Esophagus squamous epithelium (tissue), 5 donors: ENCODE measurements around the gene HOXB5. TPM values are rescaled to one million over a fixed set of nuclear protein-coding genes. Genes with fewer than 3 reads are reported as not detected.

ENCODE experiments used
- DNase-seq: peaks from one replicate; lab custom pipeline; 2025; lab: John Stamatoyannopoulos, UW
- H3K27ac ChIP-seq, 4 donors: fragments of 200-600 bp; sonication (generic); one replicate each; pipeline ENCODE4 v1.5.1; 2016 to 2019; ENCODE audit warnings: mild to moderate bottlenecking in 1 of 4
- H3K27me3 ChIP-seq, 4 donors: fragments of 200-600 bp; sonication (generic); 1 replicate in 3 of 4; 2 replicates in 1 of 4; pipeline versions ENCODE4 v1.5.1 to v1.6.0; 2017 to 2021; ENCODE audit warnings: antibody characterized with exemption in 1 of 4
- H3K36me3 ChIP-seq, 3 donors: fragments of 200-600 bp; sonication (generic); one replicate each; pipeline ENCODE4 v1.5.1; 2016 to 2019
- H3K4me1 ChIP-seq, 3 donors: fragments of 200-600 bp; sonication (generic); one replicate each; pipeline ENCODE4 v1.5.1; 2017 to 2019
- H3K4me3 ChIP-seq, 4 donors: fragments of 200-600 bp; sonication (generic); 1 replicate in 3 of 4; 2 replicates in 1 of 4; pipeline ENCODE4 v1.5.1; 2016 to 2019; ENCODE audit warnings: mild to moderate bottlenecking in 2 of 4, moderate library complexity in 1 of 4
- H3K9me3 ChIP-seq, 3 donors: fragments of 200-600 bp; sonication (generic); one replicate each; pipeline ENCODE4 v1.5.1; 2016 to 2019
- POLR2A ChIP-seq, 4 donors: fragments of 450-650 bp; IDR thresholded peaks; one replicate each; pipeline ENCODE4 v1.6.1; 2017; ENCODE audit warnings: antibody characterized with exemption in 4 of 4, mild to moderate bottlenecking in 4 of 4, moderate library complexity in 3 of 4
- WGBS, 2 donors: methylation state at CpG; one replicate each; pipeline ENCODE4 v1.1.5; 2018; 5-methylcytosine and 5-hydroxymethylcytosine counted together
- intact Hi-C: fragments of 100-400 bp; cut with DNase I; formaldehyde crosslinking; loops from one replicate; pipeline ENCODE4 v1.15.0; 2022
- total RNA-seq, 4 donors: library from RNA; depleted of rRNA; stranded (reverse); fragments of >200 nt; gene quantifications; one replicate each; pipeline ENCODE4 v1.1.0, GENCODE V29; 2016
- TF ChIP-seq, protein P1 (sequence below), 6 experiments: fragments of 450-650 bp in 4 of 6; fragments of 200-600 bp in 2 of 6; sonication (generic) in 2 of 6; IDR thresholded peaks; one replicate each; pipeline ENCODE4 v1.5.1; 2016 to 2019; ENCODE audit warnings: antibody characterized with exemption in 6 of 6, mild to moderate bottlenecking in 4 of 6, moderate library complexity in 4 of 6
- donor health status: DM: yes; HTN: yes; CAD: no.

Gene HOXB5
- total RNA-seq, 4 donors from 2014 or later = not detected

DNA sequence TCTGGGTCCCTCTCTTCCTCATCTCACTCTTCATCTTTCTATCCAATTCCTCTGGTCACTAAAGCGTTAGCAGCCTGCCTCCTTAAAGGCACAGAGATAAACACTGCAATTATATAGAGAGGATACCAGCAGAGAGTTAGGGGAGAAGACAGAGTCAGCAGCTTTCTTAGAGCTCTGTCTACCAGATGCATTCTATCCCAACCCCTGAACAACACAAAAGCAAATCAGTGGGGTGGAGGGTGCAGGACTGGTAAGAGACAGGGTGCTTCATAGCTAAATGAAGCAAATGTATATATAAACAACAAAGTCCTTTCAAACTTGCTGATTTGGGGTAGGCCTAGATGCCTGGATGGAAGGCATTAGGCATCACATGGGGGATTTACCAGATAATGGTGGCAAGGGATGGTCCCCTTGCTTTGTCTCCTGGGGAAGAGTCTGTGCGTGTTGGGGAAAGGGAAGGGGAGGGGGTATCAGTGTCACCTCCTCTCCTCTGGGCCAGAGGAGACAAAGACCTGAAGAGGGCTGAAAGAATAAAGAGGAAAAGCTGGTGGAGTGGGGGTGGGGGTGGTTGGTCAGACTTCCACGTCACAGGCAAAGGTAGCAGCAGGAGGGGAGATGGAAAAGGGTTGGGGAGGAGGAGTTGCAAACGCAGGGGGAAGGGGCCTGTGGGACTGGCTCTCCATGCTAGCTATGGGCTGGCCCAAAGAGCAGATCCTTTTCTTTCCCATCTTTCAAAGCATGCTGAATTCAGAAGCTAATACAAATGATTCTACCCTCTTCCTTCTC lies 27.5 kb downstream of the HOXB5 start:
- no peak for TF ChIP-seq POLR2A (IDR thresholded peaks at IDR 0.05)
- TF ChIP-seq, protein P1, sequence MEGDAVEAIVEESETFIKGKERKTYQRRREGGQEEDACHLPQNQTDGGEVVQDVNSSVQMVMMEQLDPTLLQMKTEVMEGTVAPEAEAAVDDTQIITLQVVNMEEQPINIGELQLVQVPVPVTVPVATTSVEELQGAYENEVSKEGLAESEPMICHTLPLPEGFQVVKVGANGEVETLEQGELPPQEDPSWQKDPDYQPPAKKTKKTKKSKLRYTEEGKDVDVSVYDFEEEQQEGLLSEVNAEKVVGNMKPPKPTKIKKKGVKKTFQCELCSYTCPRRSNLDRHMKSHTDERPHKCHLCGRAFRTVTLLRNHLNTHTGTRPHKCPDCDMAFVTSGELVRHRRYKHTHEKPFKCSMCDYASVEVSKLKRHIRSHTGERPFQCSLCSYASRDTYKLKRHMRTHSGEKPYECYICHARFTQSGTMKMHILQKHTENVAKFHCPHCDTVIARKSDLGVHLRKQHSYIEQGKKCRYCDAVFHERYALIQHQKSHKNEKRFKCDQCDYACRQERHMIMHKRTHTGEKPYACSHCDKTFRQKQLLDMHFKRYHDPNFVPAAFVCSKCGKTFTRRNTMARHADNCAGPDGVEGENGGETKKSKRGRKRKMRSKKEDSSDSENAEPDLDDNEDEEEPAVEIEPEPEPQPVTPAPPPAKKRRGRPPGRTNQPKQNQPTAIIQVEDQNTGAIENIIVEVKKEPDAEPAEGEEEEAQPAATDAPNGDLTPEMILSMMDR (IDR thresholded peaks at IDR 0.05) = no peak
- H3K36me3 ChIP-seq = no peaks in the 10 kb centered on the region
- H3K27me3 ChIP-seq = peaks cover 0 to 92% (median 3%) of the 10 kb centered on the region in 4 donors
- intact Hi-C loops = no loop called here
- 53 to 76% methylated on average over 3 to 4 of the region's 4 CpGs for WGBS, 2 donors
- peaks cover 13 to 96% (median 69%) of the 10 kb centered on the region in 3 donors for H3K4me1 ChIP-seq
- no peak for DNase-seq
- H3K4me3 ChIP-seq = no peak overlapping the region
- peak overlapping the region in 3 of 4 donors; percentile 91 to 93 (median 92) for H3K27ac ChIP-seq
- H3K9me3 ChIP-seq = no peaks in the 10 kb centered on the region

DNA sequence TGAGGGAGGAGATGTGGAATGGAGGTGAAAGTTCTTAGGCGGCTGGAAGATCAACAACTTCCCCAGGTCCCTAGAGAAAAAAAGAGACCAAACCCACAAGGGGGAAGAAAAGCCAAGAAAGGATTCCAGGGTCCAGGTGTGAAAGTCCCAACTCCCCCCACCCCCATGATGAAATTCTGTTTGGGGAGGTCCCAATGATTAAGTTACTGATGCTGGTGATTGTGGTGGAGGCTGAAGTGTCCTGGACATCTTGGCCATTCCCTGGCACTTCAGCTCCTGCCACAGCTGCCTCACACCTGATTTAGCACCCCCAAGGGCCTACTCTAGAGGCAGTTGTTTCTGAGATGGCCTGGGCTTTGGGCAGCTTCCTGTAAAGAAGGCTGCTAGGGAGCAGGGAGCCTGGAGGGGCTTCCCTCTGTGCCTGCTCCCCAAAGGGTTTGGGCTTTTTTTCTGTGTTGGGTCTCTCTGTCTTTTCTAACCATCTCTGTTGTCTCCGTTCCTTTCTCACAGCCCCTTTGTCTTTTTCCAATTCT lies 28.5 kb downstream of the HOXB5 start:
- Histone ChIP-seq H3K4me1 (peaks cover 17 to 97% (median 77%) of the 10 kb centered on the region in 3 donors), H3K4me3 (peak overlapping the region in 3 of 4 donors; percentile 37 to 71 (median 55)), H3K27me3 (peaks cover 0 to 89% (median 2%) of the 10 kb centered on the region in 4 donors), H3K9me3 (no peaks in the 10 kb centered on the region), H3K36me3 (no peaks in the 10 kb centered on the region), H3K27ac (peak overlapping the region; percentile 89 to 92 (median 91))
- WGBS, 2 donors = 60 to 73% methylated on average over 2 of the region's 2 CpGs
- TF ChIP-seq, protein P1 (IDR thresholded peaks at IDR 0.05) = no peak
- TF ChIP-seq POLR2A (IDR thresholded peaks at IDR 0.05) = no peak
- no peak for DNase-seq
- intact Hi-C loops = no loop called here

DNA sequence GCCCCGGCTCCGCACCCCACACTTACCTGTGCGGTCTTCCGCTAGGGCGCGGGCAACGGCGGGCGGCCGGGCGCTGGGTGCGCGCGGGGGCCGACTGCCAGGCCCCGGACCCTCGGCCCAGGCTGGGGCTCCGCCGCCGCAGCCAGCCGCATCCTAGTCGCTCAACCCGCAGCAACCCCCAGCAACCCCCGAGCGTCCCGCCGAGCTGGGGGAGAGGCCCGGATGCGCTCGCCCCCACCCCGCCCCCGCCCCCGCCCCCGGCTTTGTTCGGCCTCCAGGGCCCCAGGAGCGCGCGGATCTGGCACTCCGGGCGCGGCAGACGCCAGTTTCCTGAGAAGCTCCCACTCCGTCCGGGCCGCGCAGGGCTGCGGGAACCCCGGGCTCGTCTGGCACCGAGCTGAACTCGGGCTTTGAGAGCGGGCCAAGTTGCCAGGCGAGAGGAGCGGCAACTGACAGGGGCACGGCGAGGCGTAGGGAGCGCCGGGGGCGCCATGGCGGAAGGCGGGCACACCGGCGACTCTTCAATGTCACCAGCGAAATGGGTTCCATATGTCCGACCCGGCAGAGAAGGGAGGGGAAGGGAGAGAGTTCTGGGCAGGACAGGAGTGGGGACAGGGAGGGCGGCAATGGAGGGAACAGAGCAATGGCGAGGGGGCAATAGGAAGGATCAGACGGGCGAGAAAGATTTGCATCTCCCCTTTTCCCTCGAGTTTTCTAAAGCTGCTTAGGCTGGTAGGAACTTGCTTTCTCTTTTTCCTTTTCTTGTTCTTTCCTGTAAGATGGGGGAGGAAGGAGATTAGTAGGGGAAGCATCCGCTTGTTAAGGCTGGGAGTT lies 29.2 kb downstream of the HOXB5 start:
- Histone ChIP-seq H3K9me3 (no peaks in the 10 kb centered on the region), H3K27me3 (peaks cover 0 to 83% (median under 1%) of the 10 kb centered on the region in 4 donors), H3K4me3 (peak overlapping the region; percentile 33 to 71 (median 46)), H3K27ac (peak overlapping the region; percentile 89 to 92 (median 91)), H3K4me1 (peaks cover 17 to 97% (median 77%) of the 10 kb centered on the region in 3 donors), H3K36me3 (no peaks in the 10 kb centered on the region)
- WGBS, 2 donors = 19 to 22% methylated on average over 8 to 13 of the region's 73 CpGs
- intact Hi-C loops = no loop called here
- no peak for DNase-seq
- TF ChIP-seq, protein P1 (IDR thresholded peaks at IDR 0.05) = no peak
- peak in 1 of 4 donors; percentile 6 for TF ChIP-seq POLR2A (IDR thresholded peaks at IDR 0.05)

DNA sequence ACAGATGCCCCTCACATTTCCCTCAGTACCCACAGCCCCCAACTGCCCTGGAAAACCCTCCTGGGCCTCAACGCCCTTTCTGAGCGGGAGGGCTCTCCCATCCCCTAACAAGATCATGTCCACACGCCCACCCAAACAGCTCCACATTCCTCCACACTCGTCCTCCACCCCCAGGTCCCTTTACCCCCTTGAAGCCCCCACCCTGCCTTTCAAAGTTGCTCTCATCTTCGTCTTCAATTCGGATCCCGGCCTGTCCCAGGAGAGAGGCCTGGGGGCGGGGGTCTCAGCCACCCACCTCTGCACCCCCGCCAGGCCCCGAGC lies 29.8 kb downstream of the HOXB5 start:
- Histone ChIP-seq H3K27me3 (peaks cover 0 to 77% (median 0%) of the 10 kb centered on the region in 4 donors), H3K9me3 (no peaks in the 10 kb centered on the region), H3K36me3 (no peaks in the 10 kb centered on the region), H3K27ac (peak overlapping the region; percentile 89 to 92 (median 91)), H3K4me1 (peaks cover 17 to 97% (median 81%) of the 10 kb centered on the region in 3 donors), H3K4me3 (peak overlapping the region; percentile 33 to 71 (median 46))
- 14 to 18% methylated on average over 4 to 6 of the region's 10 CpGs for WGBS, 2 donors
- TF ChIP-seq, protein P1 (IDR thresholded peaks at IDR 0.05) = no peak
- no peak for TF ChIP-seq POLR2A (IDR thresholded peaks at IDR 0.05)
- DNase-seq = no peak
- intact Hi-C loops = no loop called here
